Measurements from ENCODE around the gene LRRC4.

LRRC4 gene

DNA sequence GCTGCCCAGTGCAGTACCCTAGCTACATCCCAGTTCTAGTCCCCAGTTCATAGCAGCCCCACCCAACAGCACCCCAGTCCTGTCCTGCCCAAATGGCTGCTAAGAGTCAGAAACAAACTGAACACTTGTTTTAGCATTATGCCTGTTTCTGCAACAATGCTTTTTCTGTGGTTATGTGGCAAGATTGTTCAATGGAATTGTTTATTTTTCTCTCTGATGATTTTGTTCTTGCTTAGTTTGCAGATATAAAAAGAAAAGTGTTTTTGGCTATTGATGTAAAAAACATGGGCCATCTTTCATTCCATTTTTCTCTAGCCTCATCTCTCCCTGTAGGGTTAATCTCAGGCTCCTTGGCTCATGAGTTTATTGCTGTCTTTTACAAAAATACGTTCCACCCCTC lies 42.5 kb downstream of the LRRC4 start:
- DNase-seq (ENCODE audit: low spot score): no peak
- TF ChIP-seq, protein P1, sequence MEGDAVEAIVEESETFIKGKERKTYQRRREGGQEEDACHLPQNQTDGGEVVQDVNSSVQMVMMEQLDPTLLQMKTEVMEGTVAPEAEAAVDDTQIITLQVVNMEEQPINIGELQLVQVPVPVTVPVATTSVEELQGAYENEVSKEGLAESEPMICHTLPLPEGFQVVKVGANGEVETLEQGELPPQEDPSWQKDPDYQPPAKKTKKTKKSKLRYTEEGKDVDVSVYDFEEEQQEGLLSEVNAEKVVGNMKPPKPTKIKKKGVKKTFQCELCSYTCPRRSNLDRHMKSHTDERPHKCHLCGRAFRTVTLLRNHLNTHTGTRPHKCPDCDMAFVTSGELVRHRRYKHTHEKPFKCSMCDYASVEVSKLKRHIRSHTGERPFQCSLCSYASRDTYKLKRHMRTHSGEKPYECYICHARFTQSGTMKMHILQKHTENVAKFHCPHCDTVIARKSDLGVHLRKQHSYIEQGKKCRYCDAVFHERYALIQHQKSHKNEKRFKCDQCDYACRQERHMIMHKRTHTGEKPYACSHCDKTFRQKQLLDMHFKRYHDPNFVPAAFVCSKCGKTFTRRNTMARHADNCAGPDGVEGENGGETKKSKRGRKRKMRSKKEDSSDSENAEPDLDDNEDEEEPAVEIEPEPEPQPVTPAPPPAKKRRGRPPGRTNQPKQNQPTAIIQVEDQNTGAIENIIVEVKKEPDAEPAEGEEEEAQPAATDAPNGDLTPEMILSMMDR (IDR thresholded peaks at IDR 0.05; ENCODE audit: extremely low read depth, missing control alignments): no peak

DNA sequence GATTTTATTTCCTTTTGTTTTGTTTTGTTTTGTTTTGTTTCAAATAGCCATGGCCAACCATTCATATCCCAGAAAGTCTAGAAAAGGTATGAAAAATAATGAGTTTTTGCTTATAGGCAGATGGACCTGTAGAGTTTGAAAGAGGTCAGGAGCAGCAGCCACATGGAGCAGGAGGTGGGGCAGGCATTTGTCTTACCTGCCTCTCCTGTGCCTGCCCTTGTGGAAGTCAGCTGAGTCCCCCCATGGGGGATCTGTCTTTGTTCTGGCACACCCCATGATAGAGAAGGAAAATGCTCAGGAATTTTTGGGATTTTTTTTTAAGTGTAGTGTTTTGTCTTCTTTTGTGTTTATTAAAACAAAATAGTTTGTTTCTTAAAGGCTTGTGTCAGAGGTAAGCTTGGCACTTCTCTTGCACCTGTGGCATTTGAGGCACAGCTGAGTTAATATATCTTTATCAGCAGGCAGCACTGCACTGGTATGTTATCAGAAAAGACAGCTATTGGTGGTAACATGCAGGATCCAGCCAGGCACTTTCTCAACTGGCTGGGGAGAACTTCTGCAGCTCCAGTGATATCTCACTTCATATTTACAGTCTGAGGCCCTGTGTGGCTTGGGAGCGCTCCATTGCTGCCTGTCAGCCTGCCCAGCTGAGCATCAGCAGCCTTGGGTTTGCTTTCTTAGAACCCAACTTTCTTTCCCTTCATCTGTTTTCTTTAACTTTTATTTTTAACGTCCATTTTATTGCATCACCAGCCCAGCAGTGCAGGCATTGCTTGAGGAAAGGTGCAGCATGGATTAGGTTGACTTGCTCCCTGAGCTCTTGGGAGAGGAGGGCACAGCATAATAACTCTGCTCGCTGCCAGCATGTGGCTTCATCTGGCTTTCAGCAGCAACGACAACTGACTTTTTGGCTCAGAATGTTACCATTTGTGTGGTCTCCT lies 44.4 kb downstream of the LRRC4 start:
- no peak for DNase-seq (ENCODE audit: low spot score)
- TF ChIP-seq, protein P1 (IDR thresholded peaks at IDR 0.05; ENCODE audit: extremely low read depth, missing control alignments): no peak

DNA sequence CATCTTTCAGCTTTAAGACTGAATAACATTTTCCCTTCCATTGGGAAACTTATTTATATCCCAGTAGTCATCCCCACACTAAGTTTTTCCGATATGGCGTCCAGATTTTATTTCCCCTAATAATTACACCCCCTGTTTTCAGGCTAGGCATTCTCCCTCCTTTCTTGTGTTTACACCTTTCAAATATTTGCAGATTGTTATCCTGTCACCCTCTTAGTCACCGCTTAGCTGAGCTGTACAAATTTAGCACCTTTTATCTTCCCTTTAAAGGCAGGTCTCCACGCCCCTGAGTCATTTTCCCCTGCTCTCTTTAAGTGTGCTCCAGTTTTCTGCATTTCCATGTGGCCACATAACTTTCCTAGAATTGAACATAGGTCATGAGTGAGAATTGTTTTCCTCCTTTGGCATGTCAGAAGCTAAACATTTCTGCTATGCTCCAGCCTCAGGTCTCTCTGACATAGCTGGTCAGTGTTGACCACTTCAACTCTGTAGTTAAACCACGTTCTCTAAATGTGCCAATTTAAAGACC lies 47.4 kb downstream of the LRRC4 start:
- no peak for DNase-seq (ENCODE audit: low spot score)
- TF ChIP-seq, protein P1 (IDR thresholded peaks at IDR 0.05; ENCODE audit: extremely low read depth, missing control alignments): no peak

DNA sequence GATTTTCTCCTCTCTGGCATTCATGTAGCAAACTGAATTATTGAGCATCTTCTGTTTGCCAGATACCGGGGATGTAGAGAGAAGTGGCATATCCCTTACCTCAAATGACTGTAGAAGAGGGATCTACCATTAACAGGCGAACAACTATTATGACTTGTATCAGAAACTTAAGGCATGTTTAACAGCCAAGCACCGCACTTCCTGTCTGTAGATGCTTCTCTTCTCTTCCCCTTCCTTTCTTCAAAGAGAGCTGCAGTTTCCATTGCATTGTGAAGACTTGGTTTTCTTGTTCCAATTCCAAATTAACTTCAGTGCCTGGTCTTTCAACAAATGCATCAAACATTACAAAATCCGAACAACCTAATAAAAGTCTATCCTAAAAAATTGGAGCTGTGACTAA lies 49.3 kb downstream of the LRRC4 start:
- TF ChIP-seq, protein P1 (IDR thresholded peaks at IDR 0.05; ENCODE audit: extremely low read depth, missing control alignments): no peak
- DNase-seq (ENCODE audit: low spot score): no peak

DNA sequence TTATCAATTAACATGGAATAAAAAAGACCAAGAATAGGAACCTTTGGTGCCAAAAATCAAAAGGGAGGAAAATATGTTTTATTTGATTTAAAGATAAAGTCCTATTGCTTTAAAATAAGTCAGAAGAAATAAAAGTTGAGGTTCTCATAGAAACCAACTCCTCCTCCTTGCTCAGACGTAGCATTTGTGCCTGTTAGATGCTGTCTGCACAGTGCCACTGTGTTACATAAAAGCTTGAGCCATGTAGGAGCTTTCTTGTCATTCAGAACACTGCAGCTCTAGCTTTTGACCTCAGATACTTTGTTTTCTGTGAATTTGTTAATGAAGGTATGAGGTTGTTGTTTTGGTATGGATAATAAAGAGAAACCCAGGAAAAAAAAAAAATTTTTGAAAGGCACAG lies 50.3 kb downstream of the LRRC4 start:
- TF ChIP-seq, protein P1 (IDR thresholded peaks at IDR 0.05; ENCODE audit: extremely low read depth, missing control alignments): no peak
- no peak for DNase-seq (ENCODE audit: low spot score)

DNA sequence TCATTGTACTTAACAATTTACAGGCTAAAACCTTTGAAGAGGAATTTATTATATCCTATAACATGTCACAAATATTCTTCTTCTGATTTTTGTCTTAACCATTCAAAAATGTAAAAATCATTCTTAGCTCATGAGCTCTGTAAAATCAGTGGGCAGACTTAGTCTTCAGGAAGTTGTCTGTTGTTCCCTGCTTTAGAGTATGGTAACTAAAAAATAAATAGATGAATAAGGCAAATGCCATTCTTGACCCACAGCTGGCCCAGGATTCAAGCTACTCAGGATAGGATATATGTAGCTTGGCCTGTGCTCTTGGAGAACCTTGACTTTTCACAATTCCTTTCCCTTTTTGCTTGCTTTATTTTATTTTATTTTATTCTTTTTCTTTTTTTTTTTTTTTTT lies 51.5 kb downstream of the LRRC4 start:
- TF ChIP-seq, protein P1 (IDR thresholded peaks at IDR 0.05; ENCODE audit: extremely low read depth, missing control alignments): no peak
- no peak for DNase-seq (ENCODE audit: low spot score)

DNA sequence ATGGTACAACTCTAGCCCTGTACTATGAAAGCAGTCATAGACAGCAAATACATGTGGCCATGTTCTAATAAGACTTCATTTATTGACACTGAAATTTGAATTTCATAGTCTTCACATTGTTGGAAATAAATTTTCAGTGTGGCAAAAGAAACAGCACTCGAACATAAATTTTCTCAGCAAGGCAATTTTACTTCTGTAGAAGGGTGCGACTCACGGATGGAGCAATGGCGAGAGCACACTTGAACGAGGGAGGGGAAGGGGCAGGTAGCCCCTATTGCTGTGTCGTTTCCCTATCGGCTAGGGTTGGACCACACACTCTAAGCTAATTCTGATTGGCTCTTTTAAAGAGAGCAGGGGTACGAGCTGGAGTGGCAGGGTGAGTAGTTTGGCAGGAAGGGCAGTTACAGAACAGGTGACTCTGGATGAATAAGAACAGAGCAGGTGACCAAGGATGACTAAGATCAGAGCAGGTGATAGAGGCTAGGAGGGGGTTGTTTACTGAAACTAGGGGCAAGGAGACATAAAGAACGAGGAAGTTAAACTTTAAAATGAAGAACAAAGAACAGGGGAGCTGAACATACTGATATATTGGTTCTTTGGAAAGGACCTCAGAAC lies 52.0 kb downstream of the LRRC4 start:
- DNase-seq (ENCODE audit: low spot score): no peak
- TF ChIP-seq, protein P1 (IDR thresholded peaks at IDR 0.05; ENCODE audit: extremely low read depth, missing control alignments): no peak
